HG02798 (cell line): ENCODE results near the gene C4A.
"Not testable (repeated sequence)": the region's sequence is repeated elsewhere in the genome, so short reads cannot be mapped to it uniquely, and the experiment has no call there.

ENCODE experiments used
- ATAC-seq: cut with Tn5 transposase; IDR thresholded peaks from one replicate; pipeline ENCODE4 v1.9.1; 2021; ENCODE audit warnings: mild to moderate bottlenecking; ENCODE audit not compliant: unreplicated experiment, poor library complexity

Gene C4A

GRCh38 chr6:32013738-32014137 is 31.9 kb downstream of the C4A start:
- ATAC-seq, result not testable (repeated sequence)

GRCh38 chr6:32014547-32014946 is 32.7 kb downstream of the C4A start, which contains the start of gene C4B:
C4B (plus strand) TSS chr6:32014795; CDS start chr6:32014846, 51 bp downstream.
- not testable (repeated sequence) for ATAC-seq

- not testable (repeated sequence) for ATAC-seq
These were observed 40.2 kb downstream of the C4A start for GRCh38 chr6:32022100-32022499.

GRCh38 chr6:32028631-32029030 is 46.8 kb downstream of the C4A start:
- not testable (repeated sequence) for ATAC-seq

- ATAC-seq, result not testable (repeated sequence)
These were observed 47.7 kb downstream of the C4A start for GRCh38 chr6:32029553-32029952.

GRCh38 chr6:32035283-32036013 is 53.6 kb downstream of the C4A start:
- ATAC-seq, result not testable (repeated sequence)

GRCh38 chr6:32037136-32037535 is 55.3 kb downstream of the C4A start:
- ATAC-seq, result not testable (repeated sequence)

GRCh38 chr6:32037598-32038524 is 56.0 kb downstream of the C4A start, which contains the start of gene CYP21A2:
CYP21A2 (plus strand) TSS chr6:32038415; CDS start chr6:32038423, 8 bp downstream.
- not testable (repeated sequence) for ATAC-seq

- ATAC-seq, result not testable (repeated sequence)
These were observed 57.0 kb downstream of the C4A start for GRCh38 chr6:32038878-32039277.

GRCh38 chr6:32039321-32040274 is 57.7 kb downstream of the C4A start:
- ATAC-seq, result not testable (repeated sequence)

- ATAC-seq, result not testable (repeated sequence)
These were observed 58.6 kb downstream of the C4A start for GRCh38 chr6:32040299-32041049.

- ATAC-seq, result not testable (repeated sequence)
These were observed 59.1 kb downstream of the C4A start for GRCh38 chr6:32041050-32041321.

- not testable (repeated sequence) for ATAC-seq
These were observed 59.5 kb downstream of the C4A start for GRCh38 chr6:32041385-32041784.

- not testable (repeated sequence) for ATAC-seq
These were observed 60.4 kb downstream of the C4A start for GRCh38 chr6:32042276-32042675.

GRCh38 chr6:32043589-32044380 is 61.9 kb downstream of the C4A start:
- not testable (repeated sequence) for ATAC-seq

GRCh38 chr6:32044916-32045315 is 63.1 kb downstream of the C4A start:
- not testable (repeated sequence) for ATAC-seq

- no peak for ATAC-seq
These were observed 64.1 kb downstream of the C4A start for GRCh38 chr6:32045811-32046449.

- ATAC-seq, result no peak
These were observed 64.7 kb downstream of the C4A start for GRCh38 chr6:32046450-32047083.
